HCT116 (cell line): ENCODE measurements around the gene EIF4G3. TPM values are rescaled to one million over a fixed set of nuclear protein-coding genes. Genes with fewer than 3 reads are reported as not detected.

Source experiments
- ATAC-seq: fragments of 200-7000 bp; cut with Tn5 transposase; 2 replicates; pipeline ENCODE4 v1.9.1; 2020; ENCODE audit warnings: mild to moderate bottlenecking, moderate library complexity
- BruUV-seq: library from RNA; stranded (reverse); fragments of 400-500 nt; replicated peaks from 2 replicates; lab custom pipeline; 2021; lab: Mats Ljungman, UMichigan
- CTCF ChIA-PET: fragments of 300-600 bp; sonication (Branson Sonifier 250); formaldehyde crosslinking; loops from one replicate; lab custom pipeline; 2021; ENCODE audit warnings: antibody characterized with exemption; lab: Charles Lee
- POLR2A ChIA-PET: fragments of 300-600, 350-600 bp; sonication (Branson Sonifier 250); formaldehyde crosslinking; loops from one replicate; lab custom pipeline; 2021; ENCODE audit warnings: antibody characterized with exemption; lab: Charles Lee
- RAD21 ChIA-PET, 2 experiments: fragments of 300-600 bp; sonication (Branson Sonifier 250); formaldehyde crosslinking; loops; one replicate each; lab custom pipeline; 2023; ENCODE audit warnings: low total read pairs in 2 of 2; ENCODE audit not compliant: uncharacterized antibody in 2 of 2, unreplicated experiment in 2 of 2, low non-redundant PET in 1 of 2; lab: Charles Lee
- DNase-seq: peaks from one replicate; pipeline ENCODE4 v3.0.0-alpha.2; 2010; ENCODE audit warnings: low read depth, low spot score
- H2AFZ ChIP-seq: fragments of 200-600 bp; shearing (Covaris generic), sonication (generic); 2 replicates; pipeline ENCODE4 v1.6.1; 2017; ENCODE audit warnings: low read depth, mixed run types, mixed read lengths, antibody characterized with exemption, low read length; ENCODE audit not compliant: poor library complexity, severe bottlenecking
- H3K27ac ChIP-seq: 2 replicates; pipeline ENCODE4 v1.5.1; 2012; ENCODE audit warnings: low read depth, low read length
- H3K27me3 ChIP-seq: fragments of 200-600 bp; sonication (generic); 2 replicates; pipeline ENCODE4 v1.6.1; 2016; ENCODE audit warnings: mixed run types, low read length, mixed read lengths; ENCODE audit not compliant: insufficient read depth
- H3K36me3 ChIP-seq, 2 experiments: fragments of 200-500 bp in 1 of 2; fragments of 200-600 bp in 1 of 2; sonication (Bioruptor generic) in 1 of 2; sonication (generic) in 1 of 2; 2 replicates each; pipeline versions ENCODE4 v1.5.1 to v1.6.1; 2014 to 2016; ENCODE audit warnings: low read length in 2 of 2, inconsistent platforms in 1 of 2, mixed read lengths in 1 of 2, mixed run types in 1 of 2; ENCODE audit not compliant: insufficient read depth in 2 of 2, control insufficient read depth in 1 of 2
- H3K4me1 ChIP-seq, 2 experiments: fragments of 200-600 bp in 1 of 2; sonication (generic) in 1 of 2; 2 replicates each; pipeline versions ENCODE4 v1.5.1 to v1.6.1; 2012 to 2017; ENCODE audit warnings: low read length in 2 of 2, inconsistent platforms in 1 of 2, mild to moderate bottlenecking in 1 of 2, mixed read lengths in 1 of 2, mixed run types in 1 of 2, moderate library complexity in 1 of 2; ENCODE audit not compliant: insufficient read depth in 2 of 2, control insufficient read depth in 1 of 2
- H3K4me2 ChIP-seq: fragments of 200-600 bp; sonication (generic); 2 replicates; pipeline ENCODE4 v1.6.1; 2017; ENCODE audit warnings: mixed run types, low read length, mixed read lengths
- H3K4me3 ChIP-seq, 2 experiments: fragments of 200-600 bp in 1 of 2; sonication (generic) in 1 of 2; replicated peaks in 1 of 2; 2 replicates each; pipeline ENCODE4 v1.5.1; 2011 to 2016; ENCODE audit warnings: low read length in 2 of 2, control low read depth in 1 of 2, low read depth in 1 of 2, mild to moderate bottlenecking in 1 of 2, mixed read lengths in 1 of 2, mixed run types in 1 of 2
- H3K79me2 ChIP-seq: fragments of 200-600 bp; sonication (generic); 2 replicates; pipeline ENCODE4 v1.6.1; 2017; ENCODE audit warnings: mild to moderate bottlenecking, mixed run types, low read length, moderate library complexity, mixed read lengths; ENCODE audit not compliant: insufficient read depth
- H3K9ac ChIP-seq: fragments of 200-600 bp; sonication (generic); 2 replicates; pipeline ENCODE4 v1.6.1; 2016; ENCODE audit warnings: low read length, mixed read lengths
- H3K9me2 ChIP-seq: fragments of 200-600 bp; sonication (generic), shearing (Covaris generic); 2 replicates; pipeline ENCODE4 v1.6.1; 2017; ENCODE audit warnings: mixed run types, mild to moderate bottlenecking, moderate library complexity; ENCODE audit not compliant: insufficient read depth
- H3K9me3 ChIP-seq, 2 experiments: fragments of 200-500 bp in 1 of 2; fragments of 200-600 bp in 1 of 2; sonication (Bioruptor generic) in 1 of 2; sonication (generic) in 1 of 2; 2 replicates each; pipeline ENCODE4 v1.6.1; 2014 to 2017; ENCODE audit warnings: low read length in 2 of 2, mixed read lengths in 2 of 2, inconsistent platforms in 1 of 2, low read depth in 1 of 2, mild to moderate bottlenecking in 1 of 2, mixed run types in 1 of 2, moderate library complexity in 1 of 2; ENCODE audit not compliant: control insufficient read depth in 1 of 2, insufficient read depth in 1 of 2
- H4K20me1 ChIP-seq: fragments of 200-600 bp; sonication (generic), shearing (Covaris generic); 2 replicates; pipeline ENCODE4 v1.6.1; 2017; ENCODE audit warnings: mixed run types, mild to moderate bottlenecking, moderate library complexity; ENCODE audit not compliant: insufficient read depth
- CBX3 ChIP-seq: IDR thresholded peaks from 2 replicates; pipeline ENCODE4 v1.6.1; 2012; ENCODE audit warnings: low read depth
- CEBPB ChIP-seq: IDR thresholded peaks from 2 replicates; pipeline ENCODE4 v1.6.1; 2012; ENCODE audit warnings: low read depth
- FOSL1 ChIP-seq: IDR thresholded peaks from 2 replicates; pipeline ENCODE4 v1.6.1; 2012; ENCODE audit warnings: low read depth
- POLR2A ChIP-seq: IDR thresholded peaks from 2 replicates; pipeline ENCODE4 v1.7.0; 2011; ENCODE audit warnings: borderline replicate concordance; ENCODE audit not compliant: insufficient read depth, insufficient read length; ENCODE audit errors: extremely low read depth
- SP1 ChIP-seq: IDR thresholded peaks from 2 replicates; pipeline ENCODE4 v1.6.1; 2012; ENCODE audit warnings: low read depth
- SRF ChIP-seq: IDR thresholded peaks from 2 replicates; pipeline ENCODE4 v1.6.1; 2012; ENCODE audit warnings: low read depth
- ZFX ChIP-seq: fragments of 450-650 bp; IDR thresholded peaks from 2 replicates; pipeline ENCODE4 v1.6.1; 2017
- intact Hi-C: fragments of 100-400 bp; cut with micrococcal nuclease; formaldehyde crosslinking; loops from 2 replicates; pipeline ENCODE4 v1.10.0; 2022
- total RNA-seq: library from RNA; stranded (reverse); gene quantifications from one replicate; pipeline ENCODE4 v1.2.1, GENCODE V29; 2021; ENCODE audit not compliant: unreplicated experiment
- TF ChIP-seq, protein P1 (sequence below): IDR thresholded peaks from 2 replicates; pipeline ENCODE4 v1.6.1; 2011; ENCODE audit warnings: mild to moderate bottlenecking, low read length, moderate library complexity; ENCODE audit not compliant: insufficient replicate concordance; ENCODE audit errors: extremely low read depth
- TF ChIP-seq, protein P2 (sequence below): IDR thresholded peaks from 2 replicates; pipeline ENCODE4 v1.6.1; 2012
- TF ChIP-seq, protein P3 (sequence below): IDR thresholded peaks from 2 replicates; pipeline ENCODE4 v1.6.1; 2012; ENCODE audit warnings: low read depth

EIF4G3 gene
- total RNA-seq, 1 experiment from 2014 or later: 40.1 TPM

DNA sequence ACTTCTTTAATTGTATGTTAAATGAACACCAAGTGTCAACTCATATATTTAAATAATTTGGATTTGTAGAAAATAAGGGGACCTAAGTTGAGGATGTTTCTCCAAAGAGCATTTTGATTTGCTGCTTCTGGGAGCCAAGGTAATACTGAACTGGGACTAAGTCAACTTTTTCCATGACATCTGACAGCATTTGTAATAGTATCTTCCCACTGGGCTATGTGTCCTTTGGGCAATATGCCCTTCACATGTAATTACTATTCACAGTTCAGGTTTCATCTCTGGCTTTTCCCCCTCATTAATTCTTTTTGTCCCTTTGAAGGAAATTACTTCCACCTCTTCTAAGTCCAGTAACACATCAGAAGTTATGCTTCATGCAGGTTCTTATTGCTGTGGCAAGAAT lies 352.9 kb downstream of the EIF4G3 start (continued):
- TF ChIP-seq, protein P1, sequence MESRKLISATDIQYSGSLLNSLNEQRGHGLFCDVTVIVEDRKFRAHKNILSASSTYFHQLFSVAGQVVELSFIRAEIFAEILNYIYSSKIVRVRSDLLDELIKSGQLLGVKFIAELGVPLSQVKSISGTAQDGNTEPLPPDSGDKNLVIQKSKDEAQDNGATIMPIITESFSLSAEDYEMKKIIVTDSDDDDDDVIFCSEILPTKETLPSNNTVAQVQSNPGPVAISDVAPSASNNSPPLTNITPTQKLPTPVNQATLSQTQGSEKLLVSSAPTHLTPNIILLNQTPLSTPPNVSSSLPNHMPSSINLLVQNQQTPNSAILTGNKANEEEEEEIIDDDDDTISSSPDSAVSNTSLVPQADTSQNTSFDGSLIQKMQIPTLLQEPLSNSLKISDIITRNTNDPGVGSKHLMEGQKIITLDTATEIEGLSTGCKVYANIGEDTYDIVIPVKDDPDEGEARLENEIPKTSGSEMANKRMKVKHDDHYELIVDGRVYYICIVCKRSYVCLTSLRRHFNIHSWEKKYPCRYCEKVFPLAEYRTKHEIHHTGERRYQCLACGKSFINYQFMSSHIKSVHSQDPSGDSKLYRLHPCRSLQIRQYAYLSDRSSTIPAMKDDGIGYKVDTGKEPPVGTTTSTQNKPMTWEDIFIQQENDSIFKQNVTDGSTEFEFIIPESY: no peak
- TF ChIP-seq ZFX (no peak), SP1 (no peak), FOSL1 (no peak), SRF (no peak), CBX3 (no peak), CEBPB (no peak)
- TF ChIP-seq, protein P2, sequence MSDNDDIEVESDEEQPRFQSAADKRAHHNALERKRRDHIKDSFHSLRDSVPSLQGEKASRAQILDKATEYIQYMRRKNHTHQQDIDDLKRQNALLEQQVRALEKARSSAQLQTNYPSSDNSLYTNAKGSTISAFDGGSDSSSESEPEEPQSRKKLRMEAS: no peak
- TF ChIP-seq, all 23 proteins: peak for 0

DNA sequence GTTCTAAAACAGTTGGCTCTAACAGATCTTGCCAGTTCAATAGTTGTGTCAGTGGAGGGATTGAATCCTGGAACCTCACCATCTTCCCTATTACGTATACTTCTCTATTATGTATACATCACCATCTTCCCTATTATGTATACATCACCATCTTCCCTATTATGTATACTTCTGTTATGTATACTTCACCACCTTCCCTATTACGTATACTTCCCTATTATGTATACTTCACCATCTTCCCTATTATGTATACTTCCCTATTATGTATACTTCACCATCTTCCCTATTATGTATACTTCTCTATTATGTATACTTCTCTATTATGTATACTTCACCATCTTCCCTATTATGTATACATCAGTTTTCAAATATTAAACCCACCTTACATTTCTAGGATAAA lies 355.2 kb downstream of the EIF4G3 start:
- no TSS peak for BruUV-seq
- Histone ChIP-seq H3K36me3 (no peaks in the 10 kb centered on the region), H3K9me2 (no peaks in the 10 kb centered on the region), H3K9ac (no peak overlapping the region), H3K9me3 (no peaks in the 10 kb centered on the region), H4K20me1 (no peaks in the 10 kb centered on the region), H2AFZ (no peak overlapping the region), H3K27me3 (no peaks in the 10 kb centered on the region), H3K27ac (no peak overlapping the region), H3K4me1 (no peaks in the 10 kb centered on the region), H3K4me2 (no peak overlapping the region), H3K79me2 (no peaks in the 10 kb centered on the region), H3K4me3 (no peak overlapping the region)
- intact Hi-C loops: no loop called here
- RAD21 ChIA-PET: no interaction called here
- no peak for DNase-seq
- ATAC-seq: no peak
- POLR2A ChIA-PET: no interaction called here
- no peak for TF ChIP-seq POLR2A
- TF ChIP-seq, protein P3, sequence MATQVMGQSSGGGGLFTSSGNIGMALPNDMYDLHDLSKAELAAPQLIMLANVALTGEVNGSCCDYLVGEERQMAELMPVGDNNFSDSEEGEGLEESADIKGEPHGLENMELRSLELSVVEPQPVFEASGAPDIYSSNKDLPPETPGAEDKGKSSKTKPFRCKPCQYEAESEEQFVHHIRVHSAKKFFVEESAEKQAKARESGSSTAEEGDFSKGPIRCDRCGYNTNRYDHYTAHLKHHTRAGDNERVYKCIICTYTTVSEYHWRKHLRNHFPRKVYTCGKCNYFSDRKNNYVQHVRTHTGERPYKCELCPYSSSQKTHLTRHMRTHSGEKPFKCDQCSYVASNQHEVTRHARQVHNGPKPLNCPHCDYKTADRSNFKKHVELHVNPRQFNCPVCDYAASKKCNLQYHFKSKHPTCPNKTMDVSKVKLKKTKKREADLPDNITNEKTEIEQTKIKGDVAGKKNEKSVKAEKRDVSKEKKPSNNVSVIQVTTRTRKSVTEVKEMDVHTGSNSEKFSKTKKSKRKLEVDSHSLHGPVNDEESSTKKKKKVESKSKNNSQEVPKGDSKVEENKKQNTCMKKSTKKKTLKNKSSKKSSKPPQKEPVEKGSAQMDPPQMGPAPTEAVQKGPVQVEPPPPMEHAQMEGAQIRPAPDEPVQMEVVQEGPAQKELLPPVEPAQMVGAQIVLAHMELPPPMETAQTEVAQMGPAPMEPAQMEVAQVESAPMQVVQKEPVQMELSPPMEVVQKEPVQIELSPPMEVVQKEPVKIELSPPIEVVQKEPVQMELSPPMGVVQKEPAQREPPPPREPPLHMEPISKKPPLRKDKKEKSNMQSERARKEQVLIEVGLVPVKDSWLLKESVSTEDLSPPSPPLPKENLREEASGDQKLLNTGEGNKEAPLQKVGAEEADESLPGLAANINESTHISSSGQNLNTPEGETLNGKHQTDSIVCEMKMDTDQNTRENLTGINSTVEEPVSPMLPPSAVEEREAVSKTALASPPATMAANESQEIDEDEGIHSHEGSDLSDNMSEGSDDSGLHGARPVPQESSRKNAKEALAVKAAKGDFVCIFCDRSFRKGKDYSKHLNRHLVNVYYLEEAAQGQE: no peak
- CTCF ChIA-PET: no interaction called here
